GM12801 (cell line): Measurements from ENCODE around the gene TRPC4AP.

ENCODE experiments used
- CTCF ChIP-seq: IDR thresholded peaks from one replicate; pipeline ENCODE4 v1.5.1; 2011; ENCODE audit warnings: control low read depth; ENCODE audit not compliant: insufficient read length; ENCODE audit errors: extremely low read depth

The TRPC4AP gene

GRCh38 chr20:34984756-34985261 is 107.8 kb downstream of the TRPC4AP start:
- TF ChIP-seq CTCF, result no peak

GRCh38 chr20:34983995-34984735 is 108.4 kb downstream of the TRPC4AP start:
- TF ChIP-seq CTCF, result no peak

GRCh38 chr20:34983089-34983820 is 109.4 kb downstream of the TRPC4AP start:
- TF ChIP-seq CTCF, result no peak

GRCh38 chr20:34982270-34983088 is 110.1 kb downstream of the TRPC4AP start:
- no peak for TF ChIP-seq CTCF

GRCh38 chr20:34980543-34981233 is 111.9 kb downstream of the TRPC4AP start:
- TF ChIP-seq CTCF, result no peak

GRCh38 chr20:34979366-34980153 is 113.0 kb downstream of the TRPC4AP start:
- no peak for TF ChIP-seq CTCF
